ENCODE measurements around the gene PDE6H. TPM values are rescaled to one million over a fixed set of nuclear protein-coding genes. Genes with fewer than 3 reads are reported as not detected.

Gene PDE6H
- polyA plus RNA-seq, 1 of the 3 experiments (the other 2 are of a cell fraction), result not detected

GRCh38 chr12:14991069-14991468 lies 18.2 kb downstream of the PDE6H start:
- Histone ChIP-seq H3F3A (replicated peaks; ENCODE audit: insufficient read depth) (peaks cover 19% of the 10 kb centered on the region), H3K79me2 (ENCODE audit: insufficient read depth) (no peaks in the 10 kb centered on the region), H3K27ac (ENCODE audit: low read depth in 2 of 2, low read length in 1 of 2) (no peak overlapping the region), H3K36me3 (replicated peaks in 1 of 2; ENCODE audit: control insufficient read depth in 1 of 2, insufficient read depth in 2 of 2, low read length in 1 of 2) (no peaks in the 10 kb centered on the region), H3K9me2 (no peaks in the 10 kb centered on the region), H3K4me2 (no peak overlapping the region), H2AFZ (ENCODE audit: low read depth) (no peak overlapping the region), H3K9ac (no peak overlapping the region), H3K27me3 (ENCODE audit: insufficient read depth) (no peaks in the 10 kb centered on the region), H3K4me3 (ENCODE audit: low read depth in 2 of 2, low read length in 1 of 2) (no peak overlapping the region), H3K9me3 (0 out of 2 replicates have a peak, but pooled peaks cover 6% of the 10 kb centered on the region), H3K4me1 (ENCODE audit: control insufficient read depth in 1 of 2, insufficient read depth in 2 of 2, low read depth in 1 of 2, low read length in 1 of 2) (peaks cover 0 to 7% of the 10 kb centered on the region in 2 experiments; a peak in 2 of 4 replicates), H4K20me1 (ENCODE audit: insufficient read depth) (no peaks in the 10 kb centered on the region)
- CTCF ChIA-PET, result no interaction called here
- TF ChIP-seq NFIC (IDR thresholded peaks at IDR 0.05; ENCODE audit: borderline replicate concordance) (no peak), FOXM1 (IDR thresholded peaks at IDR 0.05; ENCODE audit: low read depth) (no peak), NRF1 (IDR thresholded peaks at IDR 0.05; ENCODE audit: low read depth, low read length) (no peak), SIN3A (IDR thresholded peaks at IDR 0.05; ENCODE audit: borderline replicate concordance, low read depth, low read length) (no peak), TCF12 (IDR thresholded peaks at IDR 0.05) (no peak), ELF1 (IDR thresholded peaks at IDR 0.05) (no peak), REST (IDR thresholded peaks at IDR 0.05; ENCODE audit: low read depth, low read length) (no peak), USF1 (IDR thresholded peaks at IDR 0.05; ENCODE audit: borderline replicate concordance, low read depth) (no peak)
- TF ChIP-seq, protein P1, sequence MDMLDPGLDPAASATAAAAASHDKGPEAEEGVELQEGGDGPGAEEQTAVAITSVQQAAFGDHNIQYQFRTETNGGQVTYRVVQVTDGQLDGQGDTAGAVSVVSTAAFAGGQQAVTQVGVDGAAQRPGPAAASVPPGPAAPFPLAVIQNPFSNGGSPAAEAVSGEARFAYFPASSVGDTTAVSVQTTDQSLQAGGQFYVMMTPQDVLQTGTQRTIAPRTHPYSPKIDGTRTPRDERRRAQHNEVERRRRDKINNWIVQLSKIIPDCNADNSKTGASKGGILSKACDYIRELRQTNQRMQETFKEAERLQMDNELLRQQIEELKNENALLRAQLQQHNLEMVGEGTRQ (IDR thresholded peaks at IDR 0.05; ENCODE audit: borderline replicate concordance, low read depth, low read length), result no peak
- no peak for DNase-seq
- POLR2A ChIA-PET, result no interaction called here

DNA sequence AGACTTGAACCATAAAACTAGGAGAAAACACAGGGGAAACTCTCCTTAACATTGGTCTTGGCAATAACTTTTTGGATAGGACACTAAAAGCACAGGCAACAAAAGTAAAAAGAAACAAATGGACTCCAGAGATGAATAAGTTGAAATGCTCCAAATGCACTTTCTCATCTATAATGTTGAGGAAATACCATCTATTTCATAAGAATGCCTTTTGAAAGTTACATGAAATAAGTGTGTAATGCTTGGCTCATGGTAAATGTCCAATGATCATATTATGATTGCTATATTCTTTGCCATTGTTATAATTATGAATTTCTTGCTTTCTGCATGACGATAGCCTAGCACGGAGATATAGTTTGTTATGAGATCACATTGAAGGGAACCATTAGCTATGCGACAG lies 19.8 kb downstream of the PDE6H start:
- H3K9ac ChIP-seq, result no peak overlapping the region
- ChIA-PET POLR2A (no interaction called here), CTCF (interaction anchor here (0.6 kb wide), 1 partner anchor 98 kb away, joined by 3 read pairs; no protein-coding TSS in a partner anchor)
- DNase-seq, result no peak
- H3K4me1 ChIP-seq (ENCODE audit: control insufficient read depth in 1 of 2, insufficient read depth in 2 of 2, low read depth in 1 of 2, low read length in 1 of 2), result peaks cover 0 to 7% of the 10 kb centered on the region in 2 experiments; a peak in 3 of 4 replicates
- H3K27me3 ChIP-seq (ENCODE audit: insufficient read depth), result no peaks in the 10 kb centered on the region
- 0 out of 2 replicates have a peak, but pooled peaks cover 2% of the 10 kb centered on the region for H3K9me3 ChIP-seq
- no peaks in the 10 kb centered on the region for H4K20me1 ChIP-seq (ENCODE audit: insufficient read depth)
- H3K27ac ChIP-seq (ENCODE audit: low read depth in 2 of 2, low read length in 1 of 2), result peak overlapping the region in 1 of 2 experiments; percentile 57; a peak in 2 of 4 replicates
- 70% methylated on average over 3 of the region's 3 CpGs for WGBS (ENCODE audit: low lambda C conversion rate)
- TF ChIP-seq TEAD4 (IDR thresholded peaks at IDR 0.05; ENCODE audit: borderline replicate concordance, insufficient read depth) (no peak), GATA2 (CRISPR knock-in tag; IDR thresholded peaks at IDR 0.05) (no peak), NFIC (IDR thresholded peaks at IDR 0.05; ENCODE audit: borderline replicate concordance) (no peak), ELF1 (IDR thresholded peaks at IDR 0.05) (no peak), TAF1 (IDR thresholded peaks at IDR 0.05; ENCODE audit: borderline replicate concordance, low read depth, low read length) (no peak), JUND (IDR thresholded peaks at IDR 0.05) (no peak), MXI1 (IDR thresholded peaks at IDR 0.05; ENCODE audit: low read depth, low read length) (no peak), FOSL2 (IDR thresholded peaks at IDR 0.05; ENCODE audit: borderline replicate concordance, low read depth) (no peak), FOXJ3 (CRISPR knock-in tag; IDR thresholded peaks at IDR 0.05) (no peak), ZBTB33 (IDR thresholded peaks at IDR 0.05; ENCODE audit: borderline replicate concordance, low read depth) (no peak), SMC3 (IDR thresholded peaks at IDR 0.05; ENCODE audit: low read depth, low read length) (no peak)
- no peaks in the 10 kb centered on the region for H3K36me3 ChIP-seq (replicated peaks in 1 of 2; ENCODE audit: control insufficient read depth in 1 of 2, insufficient read depth in 2 of 2, low read length in 1 of 2)
- no peak overlapping the region for H3K4me3 ChIP-seq (ENCODE audit: low read depth in 2 of 2, low read length in 1 of 2)
- no peak overlapping the region for H3K4me2 ChIP-seq
- no peaks in the 10 kb centered on the region for H3K79me2 ChIP-seq (ENCODE audit: insufficient read depth)
- H3F3A ChIP-seq (replicated peaks; ENCODE audit: insufficient read depth), result peaks cover 19% of the 10 kb centered on the region
- no peaks in the 10 kb centered on the region for H3K9me2 ChIP-seq
- H2AFZ ChIP-seq (ENCODE audit: low read depth), result no peak overlapping the region

Data from SK-N-SH (cell line).